ENCODE data around the gene LCLAT1. TPM values are rescaled to one million over a fixed set of nuclear protein-coding genes. Genes with fewer than 3 reads are reported as not detected.

The LCLAT1 gene
- total RNA-seq, 1 experiment from 2014 or later: 41.8 TPM

GRCh38 chr2:30421604-30422443 is 25.2 kb upstream of the LCLAT1 start:
- in situ Hi-C loops (cut with HindIII; ENCODE audit: low sequenced_read_pairs): no loop called here
- no peak for DNase-seq (ENCODE audit: low spot score)

DNA sequence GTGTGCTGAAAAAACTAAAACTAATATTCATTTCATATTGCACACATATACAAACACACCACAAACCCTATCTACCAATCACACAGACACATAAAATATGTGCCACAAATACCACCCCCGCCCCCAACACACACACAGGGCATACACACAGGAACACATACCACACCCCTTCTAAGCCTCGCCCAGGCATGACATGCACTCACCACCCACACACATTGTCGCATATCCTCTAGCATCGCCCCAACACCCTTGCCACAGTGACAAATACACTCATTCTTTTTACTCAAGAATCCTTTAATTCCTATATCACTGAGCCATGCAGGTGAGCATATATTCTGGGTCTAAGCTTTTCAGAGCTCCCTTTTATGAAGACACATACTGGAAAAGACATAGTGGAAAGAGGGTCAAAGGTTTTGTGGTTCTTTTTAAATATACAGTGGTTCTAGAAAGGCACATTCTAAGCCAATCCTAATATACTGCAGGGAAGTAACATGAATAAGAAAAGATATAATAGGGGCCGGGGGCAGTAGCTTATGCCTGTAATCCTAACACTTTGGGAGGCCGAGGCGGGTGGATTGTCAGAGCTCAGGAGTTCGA is 24.5 kb upstream of the LCLAT1 start:
- in situ Hi-C loops (cut with HindIII; ENCODE audit: low sequenced_read_pairs): no loop called here
- DNase-seq (ENCODE audit: low spot score): no peak

GRCh38 chr2:30424231-30424630 is 22.8 kb upstream of the LCLAT1 start:
- no peak for DNase-seq (ENCODE audit: low spot score)
- in situ Hi-C loops (cut with HindIII; ENCODE audit: low sequenced_read_pairs): no loop called here

DNA sequence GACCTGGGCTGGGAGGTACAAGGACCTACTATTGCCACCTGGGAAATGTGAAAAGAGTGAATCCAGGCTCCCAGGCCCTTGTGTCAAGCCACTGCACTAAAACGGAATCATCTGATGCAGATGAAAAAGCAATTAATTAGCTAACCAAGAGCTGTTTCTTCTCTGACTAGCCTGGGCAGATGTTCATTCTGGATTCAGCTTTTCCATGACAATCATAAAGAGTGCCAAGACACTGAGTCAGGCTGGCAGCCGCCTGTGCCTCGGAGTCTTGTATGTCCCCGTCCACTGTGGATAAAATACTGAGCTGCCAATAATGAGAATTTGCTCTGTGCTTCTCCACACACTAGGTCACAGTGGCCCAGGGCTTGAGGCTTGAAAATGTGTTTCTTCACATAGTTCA is 21.7 kb upstream of the LCLAT1 start:
- in situ Hi-C loops (cut with HindIII; ENCODE audit: low sequenced_read_pairs): no loop called here
- DNase-seq (ENCODE audit: low spot score): no peak

GRCh38 chr2:30427606-30428347 is 19.3 kb upstream of the LCLAT1 start:
- in situ Hi-C loops (cut with HindIII; ENCODE audit: low sequenced_read_pairs): no loop called here
- DNase-seq (ENCODE audit: low spot score): no peak

GRCh38 chr2:30428348-30428662 is 18.7 kb upstream of the LCLAT1 start:
- no peak for DNase-seq (ENCODE audit: low spot score)
- in situ Hi-C loops (cut with HindIII; ENCODE audit: low sequenced_read_pairs): no loop called here

GRCh38 chr2:30428827-30429461 is 18.1 kb upstream of the LCLAT1 start:
- DNase-seq (ENCODE audit: low spot score): no peak
- in situ Hi-C loops (cut with HindIII; ENCODE audit: low sequenced_read_pairs): no loop called here

- in situ Hi-C loops (cut with HindIII; ENCODE audit: low sequenced_read_pairs): no loop called here
These were observed 13.3 kb upstream of the LCLAT1 start for GRCh38 chr2:30433541-30434299.

GRCh38 chr2:30434708-30435107 is 12.3 kb upstream of the LCLAT1 start:
- DNase-seq (ENCODE audit: low spot score): no peak
- in situ Hi-C loops (cut with HindIII; ENCODE audit: low sequenced_read_pairs): no loop called here

More at GRCh38 chr2:30433541-30434299, 13.3 kb upstream of the LCLAT1 start:
- DNase-seq (ENCODE audit: low spot score): no peak

DNA sequence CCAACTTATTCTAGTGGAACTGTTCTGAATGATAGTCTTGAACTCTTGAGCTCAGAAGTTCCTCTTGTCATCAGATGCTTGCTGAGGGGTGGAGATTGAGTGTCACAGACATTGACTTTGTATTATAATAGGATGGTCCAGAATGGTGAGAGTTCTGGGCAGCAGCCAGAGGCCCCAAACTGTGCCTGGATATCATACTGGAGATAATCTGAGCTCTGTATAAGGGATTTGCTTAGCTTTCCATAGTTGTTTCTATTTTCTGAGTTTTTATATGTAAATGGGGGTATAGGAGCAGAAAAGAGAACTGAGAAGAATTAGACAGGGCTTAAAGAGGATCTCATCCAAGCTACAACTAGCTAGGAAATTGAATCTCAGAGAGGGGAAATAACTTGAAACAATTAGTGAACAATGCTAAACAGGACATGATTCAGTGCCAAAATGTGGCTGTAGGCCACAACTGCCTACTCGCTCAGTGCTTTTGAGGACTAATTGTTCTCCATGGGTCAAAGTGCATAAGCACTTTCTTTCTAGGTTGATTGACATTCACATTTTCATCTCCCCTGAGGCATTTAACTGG is 10.1 kb upstream of the LCLAT1 start:
- no peak for DNase-seq (ENCODE audit: low spot score)
- in situ Hi-C loops (cut with HindIII; ENCODE audit: low sequenced_read_pairs): no loop called here

DNA sequence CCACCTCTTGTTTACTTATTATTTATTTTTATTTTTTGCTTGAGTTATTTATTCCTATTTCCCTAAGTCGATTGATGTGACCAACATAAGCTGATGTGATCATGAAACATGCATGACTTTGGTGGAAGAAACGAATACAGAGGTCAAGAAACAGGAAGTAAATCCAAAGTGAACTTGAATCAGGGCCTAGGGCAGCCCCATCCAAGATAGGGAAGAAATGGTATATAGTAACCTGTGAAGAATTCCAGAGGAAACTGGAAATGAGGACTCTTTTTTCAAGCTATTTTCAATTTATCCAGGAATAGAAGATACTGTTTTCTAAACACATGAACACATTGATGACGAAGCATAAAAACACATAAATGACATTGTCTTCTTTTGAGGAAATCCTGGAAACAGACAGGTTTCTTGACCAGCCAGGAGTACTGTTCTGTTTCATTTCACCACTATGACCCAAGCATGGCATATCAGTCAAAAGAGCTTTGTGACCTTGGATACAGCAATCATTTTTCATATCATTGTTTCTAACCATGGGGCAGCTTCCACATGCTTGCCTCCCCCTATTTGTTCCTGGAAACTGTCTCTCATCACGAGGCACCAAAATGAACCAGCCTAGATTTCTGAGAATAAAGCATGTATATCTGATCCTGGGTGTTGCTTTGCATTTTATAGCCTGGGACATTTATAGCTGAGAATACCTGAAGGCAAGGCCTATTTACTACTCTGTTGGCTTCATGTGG is 9.1 kb upstream of the LCLAT1 start:
- in situ Hi-C loops (cut with HindIII; ENCODE audit: low sequenced_read_pairs): no loop called here
- no peak for DNase-seq (ENCODE audit: low spot score)

- DNase-seq (ENCODE audit: low spot score): no peak
- in situ Hi-C loops (cut with HindIII; ENCODE audit: low sequenced_read_pairs): no loop called here
These were observed 7.8 kb upstream of the LCLAT1 start for GRCh38 chr2:30439296-30439695.

DNA sequence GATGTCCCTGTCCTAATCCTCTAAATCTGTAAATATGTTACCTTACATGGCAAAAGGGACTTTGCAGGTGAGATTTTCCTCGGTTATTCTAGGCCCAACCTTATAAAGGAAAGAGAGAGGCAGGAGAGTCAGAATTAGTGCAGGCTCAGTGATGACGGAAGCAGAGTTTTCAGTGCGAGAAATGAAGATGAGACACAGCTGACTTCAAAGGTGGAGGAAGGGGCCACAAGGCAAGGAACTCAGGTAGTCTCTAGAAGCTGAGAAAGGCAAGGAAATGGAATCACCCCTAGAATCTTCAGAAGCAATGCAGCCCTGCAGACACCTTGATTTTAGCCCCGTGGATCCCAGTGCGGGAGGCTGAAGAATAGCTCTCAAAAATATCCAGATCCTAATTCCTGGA is 7.2 kb upstream of the LCLAT1 start:
- in situ Hi-C loops (cut with HindIII; ENCODE audit: low sequenced_read_pairs): no loop called here
- no peak for DNase-seq (ENCODE audit: low spot score)

DNA sequence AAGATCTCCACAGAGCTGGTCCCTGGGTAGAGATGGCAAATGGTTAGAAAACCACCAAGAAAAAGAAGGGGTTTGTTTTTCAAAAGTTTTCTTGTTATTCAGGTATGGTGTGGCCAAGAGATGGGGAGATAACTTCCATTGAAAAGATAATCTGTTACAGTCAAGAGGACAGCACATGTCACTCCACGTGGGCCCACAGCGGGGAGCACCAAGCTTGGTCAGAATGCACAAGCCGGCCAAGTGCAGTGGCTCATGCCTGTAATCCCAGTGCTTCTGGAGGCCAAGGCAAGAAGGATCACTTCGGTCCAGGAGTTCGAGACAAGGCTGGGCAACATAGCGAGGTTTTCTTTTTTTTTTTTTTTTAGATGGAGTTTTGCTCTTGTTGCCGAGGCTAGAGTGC is 6.0 kb upstream of the LCLAT1 start:
- no peak for DNase-seq (ENCODE audit: low spot score)
- in situ Hi-C loops (cut with HindIII; ENCODE audit: low sequenced_read_pairs): no loop called here

- in situ Hi-C loops (cut with HindIII; ENCODE audit: low sequenced_read_pairs): no loop called here
- no peak for DNase-seq (ENCODE audit: low spot score)
These were observed 4.0 kb upstream of the LCLAT1 start for GRCh38 chr2:30443081-30443480.

- DNase-seq (ENCODE audit: low spot score): no peak
- in situ Hi-C loops (cut with HindIII; ENCODE audit: low sequenced_read_pairs): no loop called here
These were observed 2.8 kb upstream of the LCLAT1 start for GRCh38 chr2:30444273-30444672.

- in situ Hi-C loops (cut with HindIII; ENCODE audit: low sequenced_read_pairs): no loop called here
- no peak for DNase-seq (ENCODE audit: low spot score)
These were observed 1.7 kb upstream of the LCLAT1 start for GRCh38 chr2:30445266-30445821.

- in situ Hi-C loops (cut with HindIII; ENCODE audit: low sequenced_read_pairs): no loop called here
- DNase-seq (ENCODE audit: low spot score): no peak
These were observed 371 bp upstream of the LCLAT1 start for GRCh38 chr2:30446602-30447148.

All from G401 (cell line).